HepG2 (cell line): ENCODE results near the gene RFTN1. TPM values are rescaled to one million over a fixed set of nuclear protein-coding genes. Genes with fewer than 3 reads are reported as not detected.

Source experiments
- BCL6 ChIP-seq: IDR thresholded peaks from 2 replicates; pipeline ENCODE4 v1.6.1; 2016; ENCODE audit warnings: missing genetic modification reagents, missing compliant biosample characterization
- ESRRA ChIP-seq: sonication (generic); formaldehyde crosslinking; IDR thresholded peaks from 2 replicates; pipeline ENCODE4 v1.5.1; 2020; ENCODE audit warnings: mild to moderate bottlenecking, low read depth, missing genetic modification reagents
- IRX3 ChIP-seq: sonication (generic); formaldehyde crosslinking; IDR thresholded peaks from 2 replicates; pipeline ENCODE4 v1.8.1; 2023; ENCODE audit warnings: mild to moderate bottlenecking, low read depth, missing genetic modification reagents, borderline replicate concordance
- KLF13 ChIP-seq: sonication (generic); formaldehyde crosslinking; IDR thresholded peaks from 2 replicates; pipeline ENCODE4 v1.4.0; 2020; ENCODE audit warnings: mild to moderate bottlenecking, missing genetic modification reagents
- LCORL ChIP-seq, 2 experiments: fragments of 450-650 bp in 1 of 2; sonication (generic) in 1 of 2; formaldehyde crosslinking in 1 of 2; IDR thresholded peaks; 2 replicates each; pipeline versions ENCODE4 v1.5.0 to v1.6.1; 2017 to 2020; ENCODE audit warnings: antibody characterized with exemption in 1 of 2, missing genetic modification reagents in 1 of 2
- MXI1 ChIP-seq: IDR thresholded peaks from 3 replicates; pipeline ENCODE4 v1.6.1; 2012; ENCODE audit warnings: low read depth, low read length, inconsistent platforms, borderline replicate concordance
- NPAS2 ChIP-seq: sonication (generic); formaldehyde crosslinking; IDR thresholded peaks from 2 replicates; pipeline ENCODE4 v1.8.0; 2022; ENCODE audit warnings: mild to moderate bottlenecking, missing genetic modification reagents, borderline replicate concordance
- PHF21A ChIP-seq: sonication (generic); formaldehyde crosslinking; IDR thresholded peaks from 2 replicates; pipeline ENCODE4 v1.5.0; 2020; ENCODE audit warnings: mild to moderate bottlenecking, missing genetic modification reagents
- PHF5A ChIP-seq: IDR thresholded peaks from one replicate; pipeline ENCODE4 v1.6.1; 2018; ENCODE audit warnings: low read depth, missing genetic modification reagents; ENCODE audit not compliant: unreplicated experiment
- TCF7 ChIP-seq: sonication (generic); IDR thresholded peaks from 2 replicates; pipeline ENCODE4 v1.6.1; 2016; ENCODE audit warnings: antibody characterized with exemption, low read depth
- THAP9 ChIP-seq: sonication (generic); formaldehyde crosslinking; IDR thresholded peaks from 2 replicates; pipeline ENCODE4; 2020; ENCODE audit warnings: missing genetic modification reagents, mild to moderate bottlenecking, borderline replicate concordance
- ZBTB25 ChIP-seq: IDR thresholded peaks from 2 replicates; pipeline ENCODE4 v1.6.1; 2018; ENCODE audit warnings: missing genetic modification reagents
- ZBTB8A ChIP-seq: sonication (generic); formaldehyde crosslinking; IDR thresholded peaks from 2 replicates; pipeline ENCODE4 v1.4.0; 2020; ENCODE audit warnings: mild to moderate bottlenecking, low read depth, missing genetic modification reagents, borderline replicate concordance
- ZNF296 ChIP-seq: sonication (generic); formaldehyde crosslinking; conservative IDR thresholded peaks from 2 replicates; pipeline ENCODE4 v1.5.0; 2020; ENCODE audit warnings: mild to moderate bottlenecking, missing genetic modification reagents
- ZNF484 ChIP-seq: sonication (generic); formaldehyde crosslinking; IDR thresholded peaks from 2 replicates; pipeline ENCODE4 v1.5.1; 2020; ENCODE audit warnings: mild to moderate bottlenecking, low read depth, missing genetic modification reagents, borderline replicate concordance
- ZNF546 ChIP-seq: sonication (generic); formaldehyde crosslinking; conservative IDR thresholded peaks from 2 replicates; pipeline ENCODE4 v1.8.1; 2023; ENCODE audit warnings: mild to moderate bottlenecking, missing genetic modification reagents
- ZNF83 ChIP-seq: sonication (generic); formaldehyde crosslinking; IDR thresholded peaks from 2 replicates; pipeline ENCODE4 v1.4.0; 2020; ENCODE audit warnings: missing genetic modification reagents, mild to moderate bottlenecking, borderline replicate concordance
- ZSCAN31 ChIP-seq: sonication (generic); formaldehyde crosslinking; IDR thresholded peaks from 2 replicates; pipeline ENCODE4 v1.5.0; 2020; ENCODE audit warnings: low read depth, mild to moderate bottlenecking, missing genetic modification reagents
- polyA plus RNA-seq, 8 experiments: library from polyadenylated mRNA; depleted of rRNA in 3 of 8; stranded (reverse) in 7 of 8; unstranded in 1 of 8; fragments of >200 nt; fragmentation: Illumina TruSeq in 4 of 8; extraction: Trizol in 4 of 8; gene quantifications; 2 replicates each; pipeline versions ENCODE4 v1.2.1 to v1.2.3, GENCODE V29; 2011 to 2016; ENCODE audit warnings: low read depth in 4 of 8, missing spikeins in 1 of 8, mixed read lengths in 1 of 8; ENCODE audit not compliant: insufficient read depth in 1 of 8
- total RNA-seq, 5 experiments: library from RNA; depleted of rRNA; stranded (reverse); fragments of >200 nt; fragmentation: Illumina TruSeq; extraction: Trizol; gene quantifications; 2 replicates each; pipeline ENCODE4 v1.2.3, GENCODE V29; 2016; ENCODE audit warnings: low read depth in 1 of 5
- TF ChIP-seq, protein P1 (sequence below): sonication (generic); formaldehyde crosslinking; IDR thresholded peaks from 2 replicates; pipeline ENCODE4 v1.8.0; 2022; ENCODE audit warnings: low read depth, missing genetic modification reagents
- TF ChIP-seq, protein P2 (sequence below): sonication (generic); formaldehyde crosslinking; IDR thresholded peaks from 2 replicates; pipeline ENCODE4 v1.9.0; 2021; ENCODE audit warnings: missing genetic modification reagents, mild to moderate bottlenecking, borderline replicate concordance
- TF ChIP-seq, protein P3 (sequence below): sonication (generic); formaldehyde crosslinking; IDR thresholded peaks from 2 replicates; pipeline ENCODE4 v1.4.0; 2020; ENCODE audit warnings: missing genetic modification reagents

The RFTN1 gene
- total and polyA plus RNA-seq, 2 of the 13 experiments (the other 11 are each of a cell fraction or from before 2014, with no cell fraction given) = not detected

GRCh38 chr3:16332904-16333426 is 180.5 kb downstream of the RFTN1 start (continued):
- TF ChIP-seq ZNF296 (CRISPR knock-in tag) (no peak), THAP9 (CRISPR knock-in tag) (no peak), LCORL (IDR thresholded peaks at IDR 0.05) (peak; percentile 99), LCORL (CRISPR knock-in tag; IDR thresholded peaks at IDR 0.05) (peak; percentile 96), IRX3 (CRISPR knock-in tag) (no peak), ZNF546 (CRISPR knock-in tag) (no peak), ZBTB8A (CRISPR knock-in tag) (no peak), KLF13 (CRISPR knock-in tag) (no peak), BCL6 (CRISPR knock-in tag) (peak; percentile 88), ZNF484 (CRISPR knock-in tag) (no peak), TCF7 (peak; percentile 86), ESRRA (CRISPR knock-in tag) (peak; percentile 52; the same call in 1 of the 2 replicates), PHF5A (no peak), MXI1 (no peak), PHF21A (CRISPR knock-in tag) (peak; percentile 77; the same call in 1 of the 2 replicates), NPAS2 (CRISPR knock-in tag) (no peak), ZNF83 (CRISPR knock-in tag) (no peak), ZSCAN31 (CRISPR knock-in tag) (peak; percentile 63; the same call in 1 of the 2 replicates), ZBTB25 (CRISPR knock-in tag) (no peak)
- TF ChIP-seq, protein P1, sequence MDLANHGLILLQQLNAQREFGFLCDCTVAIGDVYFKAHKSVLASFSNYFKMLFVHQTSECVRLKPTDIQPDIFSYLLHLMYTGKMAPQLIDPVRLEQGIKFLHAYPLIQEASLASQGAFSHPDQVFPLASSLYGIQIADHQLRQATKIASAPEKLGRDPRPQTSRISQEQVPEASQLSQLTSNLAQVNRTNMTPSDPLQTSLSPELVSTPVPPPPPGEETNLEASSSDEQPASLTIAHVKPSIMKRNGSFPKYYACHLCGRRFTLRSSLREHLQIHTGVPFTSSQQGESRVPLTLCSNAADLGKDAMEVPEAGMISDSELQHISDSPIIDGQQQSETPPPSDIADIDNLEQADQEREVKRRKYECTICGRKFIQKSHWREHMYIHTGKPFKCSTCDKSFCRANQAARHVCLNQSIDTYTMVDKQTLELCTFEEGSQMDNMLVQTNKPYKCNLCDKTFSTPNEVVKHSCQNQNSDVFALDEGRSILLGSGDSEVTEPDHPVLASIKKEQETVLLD = no peak
- TF ChIP-seq, protein P2, sequence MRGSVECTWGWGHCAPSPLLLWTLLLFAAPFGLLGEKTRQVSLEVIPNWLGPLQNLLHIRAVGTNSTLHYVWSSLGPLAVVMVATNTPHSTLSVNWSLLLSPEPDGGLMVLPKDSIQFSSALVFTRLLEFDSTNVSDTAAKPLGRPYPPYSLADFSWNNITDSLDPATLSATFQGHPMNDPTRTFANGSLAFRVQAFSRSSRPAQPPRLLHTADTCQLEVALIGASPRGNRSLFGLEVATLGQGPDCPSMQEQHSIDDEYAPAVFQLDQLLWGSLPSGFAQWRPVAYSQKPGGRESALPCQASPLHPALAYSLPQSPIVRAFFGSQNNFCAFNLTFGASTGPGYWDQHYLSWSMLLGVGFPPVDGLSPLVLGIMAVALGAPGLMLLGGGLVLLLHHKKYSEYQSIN (CRISPR knock-in tag) = no peak
- TF ChIP-seq, protein P3, sequence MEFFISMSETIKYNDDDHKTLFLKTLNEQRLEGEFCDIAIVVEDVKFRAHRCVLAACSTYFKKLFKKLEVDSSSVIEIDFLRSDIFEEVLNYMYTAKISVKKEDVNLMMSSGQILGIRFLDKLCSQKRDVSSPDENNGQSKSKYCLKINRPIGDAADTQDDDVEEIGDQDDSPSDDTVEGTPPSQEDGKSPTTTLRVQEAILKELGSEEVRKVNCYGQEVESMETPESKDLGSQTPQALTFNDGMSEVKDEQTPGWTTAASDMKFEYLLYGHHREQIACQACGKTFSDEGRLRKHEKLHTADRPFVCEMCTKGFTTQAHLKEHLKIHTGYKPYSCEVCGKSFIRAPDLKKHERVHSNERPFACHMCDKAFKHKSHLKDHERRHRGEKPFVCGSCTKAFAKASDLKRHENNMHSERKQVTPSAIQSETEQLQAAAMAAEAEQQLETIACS (CRISPR knock-in tag) = no peak
